Heart left ventricle (tissue), 16 donors: ENCODE measurements around the gene TLK2. TPM values are rescaled to one million over a fixed set of nuclear protein-coding genes. Genes with fewer than 3 reads are reported as not detected.
A peak's percentile ranks its signal among the peaks of the same experiment; 100 is the strongest.
"Not testable (repeated sequence)": the region's sequence is repeated elsewhere in the genome, so short reads cannot be mapped to it uniquely, and the experiment has no call there.

Experiments
- ATAC-seq, 4 donors: fragments of 200-7000 bp; cut with Tn5 transposase; one replicate each; pipeline ENCODE4 v1.9.1; 2020 to 2022; ENCODE audit warnings: moderate library complexity in 4 of 4, mild to moderate bottlenecking in 3 of 4, moderate number of reproducible peaks in 1 of 4
- DNase-seq, 5 donors: peaks; one replicate each; pipeline ENCODE4 v3.0.0-alpha.2; 2020
- H3K27ac ChIP-seq, 12 donors: fragments of 200-600 bp; sonication (generic) in 4 of 12; one replicate each; pipeline versions ENCODE4 v1.5.0 to v1.8.0; 2016 to 2022; ENCODE audit warnings: mild to moderate bottlenecking in 2 of 12
- H3K27me3 ChIP-seq, 9 donors: fragments of 200-600 bp; sonication (generic) in 2 of 9; one replicate each; pipeline versions ENCODE4 v1.5.1 to v1.8.0; 2016 to 2022; ENCODE audit warnings: mild to moderate bottlenecking in 3 of 9
- H3K36me3 ChIP-seq, 9 donors: fragments of 200-600 bp; sonication (generic) in 2 of 9; one replicate each; pipeline versions ENCODE4 v1.5.0 to v1.8.0; 2018 to 2022; ENCODE audit warnings: mild to moderate bottlenecking in 2 of 9
- H3K4me1 ChIP-seq, 12 donors: fragments of 200-600 bp; sonication (generic) in 4 of 12; one replicate each; pipeline versions ENCODE4 v1.5.0 to v1.8.0; 2016 to 2022; ENCODE audit warnings: mild to moderate bottlenecking in 3 of 12
- H3K4me3 ChIP-seq, 12 donors: fragments of 200-600 bp; sonication (generic) in 4 of 12; one replicate each; pipeline versions ENCODE4 v1.5.0 to v1.8.0; 2017 to 2022; ENCODE audit warnings: mild to moderate bottlenecking in 9 of 12, moderate library complexity in 4 of 12
- H3K9me3 ChIP-seq, 12 donors: fragments of 200-600 bp; sonication (generic) in 4 of 12; one replicate each; pipeline versions ENCODE4 v1.5.0 to v1.8.0; 2016 to 2022; ENCODE audit warnings: mild to moderate bottlenecking in 1 of 12
- POLR2A ChIP-seq, 2 donors: fragments of 450-650 bp; IDR thresholded peaks; one replicate each; pipeline ENCODE4 v1.6.1; 2017; ENCODE audit warnings: antibody characterized with exemption in 2 of 2, mild to moderate bottlenecking in 2 of 2, moderate library complexity in 2 of 2
- WGBS, 4 donors: extraction: QIAGEN DNeasy Blood & Tissue Kit in 2 of 4; methylation state at CpG; one replicate each; pipeline versions ENCODE4 v1.1.5 to v1.1.7; 2013 to 2018; 5-methylcytosine and 5-hydroxymethylcytosine counted together
- intact Hi-C, 10 donors: fragments of 100-400 bp; cut with DNase I; formaldehyde crosslinking; loops; one replicate each; pipeline versions ENCODE4 v1.11.1 to v1.14.2; 2022
- polyA plus RNA-seq, 2 donors: library from polyadenylated mRNA; stranded (reverse); fragments of 200-250 nt; gene quantifications; one replicate each; pipeline ENCODE4 v1.2.3, GENCODE V29; 2013
- total RNA-seq, 9 donors: library from RNA; depleted of rRNA in 2 of 9; stranded (reverse); fragments of >200 nt in 2 of 9; fragmentation: NEBNext Ultra II Directional in 3 of 9; extraction: Animal tissue kit (Norgen Biotek cat#: 25700) in 3 of 9; gene quantifications; one replicate each; pipeline versions ENCODE4 v1.1.0 to v1.2.4, GENCODE V29; 2016 to 2023
- TF ChIP-seq, protein P1 (sequence below), 12 donors: fragments of 200-600 bp; sonication (generic) in 4 of 12; IDR thresholded peaks; one replicate each; pipeline versions ENCODE4 v1.5.0 to v1.8.0; 2018 to 2022; ENCODE audit warnings: antibody characterized with exemption in 12 of 12, mild to moderate bottlenecking in 5 of 12
- donor health status: ischemic (EF 13 %, LVEDD 7.1; RV severe dilation, severe dysfunction).
- donor health status: healthy with polysubstance abuse.
- donor health status: DM: no; HTN: yes; CAD: no.
- donor health status: DM: no; HTN: no; CAD: no.
- donor health status: ischemic (EF 25% LVEDD 6.9; RV normal size, moderate dysfunction).
- donor health status: ischemic (EF 25% LVEDD 5.7; RV mildly dilated, moderate dysfunction).
- donor health status: healthy.
- donor health status: DM: yes; HTN: yes; CAD: no.
- donor health status: ischemic (EF 35%, LVEDD 5.7; RV mildly dilated, moderate dysfunction).
- donor health status: nonischemic (EF 11% LVEDD 7.7; RV severe dilation, severe dysfunction).
- donor health status: DM: yes; HTN: yes; CAD: no.
- donor health status: PGD.
- donor health status: ischemic (EF 29% LVEDD 5.4; RV normal size, mild dysfunction).
- donor health status: nonischemic (EF 23%, LVEDD 6.1; RV moderate dilation, normal function).

The TLK2 gene
- total and polyA plus RNA-seq, 11 donors: 11.0 to 36.8 (median 29.5) TPM

DNA sequence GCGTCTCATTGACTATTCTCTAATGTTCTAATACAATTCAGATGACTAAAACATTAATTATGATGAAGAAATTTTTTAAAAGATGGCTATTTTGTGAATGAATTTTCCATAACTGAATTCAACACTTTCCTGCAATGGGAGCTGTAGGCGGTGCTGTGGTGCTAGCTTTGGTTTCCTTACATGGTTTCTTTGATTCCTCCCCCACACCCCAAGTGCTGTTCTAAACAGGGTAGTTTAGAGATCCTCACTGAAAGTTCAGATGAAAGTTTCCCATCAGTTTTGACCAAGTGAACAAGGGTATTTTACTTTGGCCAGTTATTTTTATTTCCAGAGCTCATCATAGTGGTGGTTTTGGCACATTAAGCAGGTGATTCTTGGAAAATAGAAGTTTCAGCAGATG, 122.8 kb downstream of the TLK2 start:
- no peaks in the 10 kb centered on the region for H3K9me3 ChIP-seq
- H3K27me3 ChIP-seq: no peaks in the 10 kb centered on the region
- 84 to 93% (median 88%) methylated on average over 2 of the region's 2 CpGs for WGBS, 4 donors
- intact Hi-C loops: loop anchor here in 1 of 10 donors (10.0 kb wide), 1 partner anchor 53 kb away; no protein-coding TSS in a partner anchor
- DNase-seq (no peak), ATAC-seq (peak in 2 of 4 donors; percentile 61 to 66)
- TF ChIP-seq, protein P1, sequence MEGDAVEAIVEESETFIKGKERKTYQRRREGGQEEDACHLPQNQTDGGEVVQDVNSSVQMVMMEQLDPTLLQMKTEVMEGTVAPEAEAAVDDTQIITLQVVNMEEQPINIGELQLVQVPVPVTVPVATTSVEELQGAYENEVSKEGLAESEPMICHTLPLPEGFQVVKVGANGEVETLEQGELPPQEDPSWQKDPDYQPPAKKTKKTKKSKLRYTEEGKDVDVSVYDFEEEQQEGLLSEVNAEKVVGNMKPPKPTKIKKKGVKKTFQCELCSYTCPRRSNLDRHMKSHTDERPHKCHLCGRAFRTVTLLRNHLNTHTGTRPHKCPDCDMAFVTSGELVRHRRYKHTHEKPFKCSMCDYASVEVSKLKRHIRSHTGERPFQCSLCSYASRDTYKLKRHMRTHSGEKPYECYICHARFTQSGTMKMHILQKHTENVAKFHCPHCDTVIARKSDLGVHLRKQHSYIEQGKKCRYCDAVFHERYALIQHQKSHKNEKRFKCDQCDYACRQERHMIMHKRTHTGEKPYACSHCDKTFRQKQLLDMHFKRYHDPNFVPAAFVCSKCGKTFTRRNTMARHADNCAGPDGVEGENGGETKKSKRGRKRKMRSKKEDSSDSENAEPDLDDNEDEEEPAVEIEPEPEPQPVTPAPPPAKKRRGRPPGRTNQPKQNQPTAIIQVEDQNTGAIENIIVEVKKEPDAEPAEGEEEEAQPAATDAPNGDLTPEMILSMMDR (IDR thresholded peaks at IDR 0.05): peak in 5 of 12 donors; percentile 10 to 41 (median 26)
- no peak for TF ChIP-seq POLR2A (IDR thresholded peaks at IDR 0.05)
- no peak overlapping the region for H3K4me3 ChIP-seq
- H3K4me1 ChIP-seq: peaks cover 0 to 11% (median 0%) of the 10 kb centered on the region in 12 donors
- H3K27ac ChIP-seq: peak overlapping the region in 2 of 12 donors; percentile 11 to 25
- H3K36me3 ChIP-seq: peaks cover 0 to 99% (median 93%) of the 10 kb centered on the region in 9 donors

DNA sequence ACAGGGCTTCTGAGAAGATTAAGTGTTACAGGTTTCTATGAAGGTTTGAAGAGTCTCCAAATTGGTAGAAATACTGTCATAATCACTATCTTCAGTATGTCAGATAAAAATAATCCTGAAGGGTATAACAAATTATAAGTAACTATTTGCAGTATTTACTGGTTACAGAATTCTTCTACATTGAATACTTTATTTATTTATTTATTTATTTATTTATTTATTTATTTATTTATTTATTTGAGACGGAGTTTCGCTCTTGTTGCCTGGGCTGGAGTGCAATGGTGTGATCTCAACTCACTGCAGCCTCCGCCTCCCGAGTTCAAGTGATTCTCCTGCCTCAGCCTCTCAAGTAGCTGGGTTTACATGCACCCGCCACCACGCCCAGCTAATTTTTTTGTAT, 125.2 kb downstream of the TLK2 start:
- 97 to 98% (median 97%) methylated on average over 6 of the region's 6 CpGs for WGBS, 4 donors
- peaks cover 0 to 99% (median 94%) of the 10 kb centered on the region in 9 donors for H3K36me3 ChIP-seq
- not testable (repeated sequence) for H3K4me3 ChIP-seq, DNase-seq, H3K27ac ChIP-seq, H3K9me3 ChIP-seq, H3K27me3 ChIP-seq, ATAC-seq
- peaks cover 0 to 11% (median 0%) of the 10 kb centered on the region in 12 donors for H3K4me1 ChIP-seq
- intact Hi-C loops: loop anchor here in 1 of 10 donors (10.0 kb wide), 1 partner anchor 51 kb away; no protein-coding TSS in a partner anchor

DNA sequence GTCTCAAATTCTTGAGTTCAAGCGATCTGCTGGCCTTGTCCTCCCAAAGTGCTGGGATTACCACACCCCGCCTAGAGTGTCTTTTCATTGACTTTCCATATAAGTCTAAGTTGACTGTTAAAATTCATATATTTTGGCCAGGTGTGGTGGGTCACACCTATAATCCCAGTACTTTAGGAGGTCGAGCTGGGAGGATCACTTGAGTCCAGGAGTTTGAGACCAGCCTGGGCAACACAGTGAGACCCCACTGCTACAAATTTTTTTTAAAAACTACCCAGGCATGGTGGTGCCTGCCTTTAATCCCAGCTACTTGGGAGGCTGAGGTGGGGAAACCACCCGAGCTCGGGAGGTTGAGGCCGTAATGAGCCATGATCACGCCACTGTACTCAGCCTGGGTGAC, 127.0 kb downstream of the TLK2 start:
- intact Hi-C loops: loop anchor here in 1 of 10 donors (10.0 kb wide), 1 partner anchor 49 kb away; no protein-coding TSS in a partner anchor
- no peak for DNase-seq

GRCh38 chr17:62611292-62611691, 132.7 kb downstream of the TLK2 start:
- ATAC-seq: no peak
- intact Hi-C loops: no loop called here
- peaks cover 0 to 98% (median 90%) of the 10 kb centered on the region in 9 donors for H3K36me3 ChIP-seq

More for the DNA sequence above, 127.0 kb downstream of the TLK2 start:
- Histone ChIP-seq H3K36me3 (peaks cover 0 to 99% (median 94%) of the 10 kb centered on the region in 9 donors), H3K27ac (no peak overlapping the region), H3K9me3 (no peaks in the 10 kb centered on the region), H3K4me1 (peaks cover 0 to 11% (median 0%) of the 10 kb centered on the region in 12 donors), H3K4me3 (no peak overlapping the region), H3K27me3 (no peaks in the 10 kb centered on the region)
- WGBS, 4 donors: 93 to 98% (median 96%) methylated on average over 7 of the region's 7 CpGs
- ATAC-seq: no peak
- TF ChIP-seq, protein P1 (IDR thresholded peaks at IDR 0.05): no peak
- no peak for TF ChIP-seq POLR2A (IDR thresholded peaks at IDR 0.05)

More at GRCh38 chr17:62611292-62611691, 132.7 kb downstream of the TLK2 start:
- no peak for TF ChIP-seq POLR2A (IDR thresholded peaks at IDR 0.05)
- TF ChIP-seq, protein P1 (IDR thresholded peaks at IDR 0.05): no peak
- 87 to 93% (median 90%) methylated on average over 5 of the region's 5 CpGs for WGBS, 4 donors
- no peak overlapping the region for H3K4me3 ChIP-seq
- DNase-seq: no peak
- no peaks in the 10 kb centered on the region for H3K27me3 ChIP-seq
- peak overlapping the region in 1 of 12 donors; percentile 71 for H3K27ac ChIP-seq
- peaks cover 0 to 25% (median 2%) of the 10 kb centered on the region in 12 donors for H3K4me1 ChIP-seq
- no peaks in the 10 kb centered on the region for H3K9me3 ChIP-seq
